Body of pancreas (tissue), 4 donors: Measurements from ENCODE around the gene UBXN10.

Source experiments
- CTCF ChIP-seq, 7 experiments: fragments of 450-650 bp in 4 of 7; fragments of 200-600 bp in 3 of 7; sonication (generic) in 3 of 7; IDR thresholded peaks; one replicate each; pipeline ENCODE4 v1.5.1; 2016 to 2019; ENCODE audit warnings: antibody characterized with exemption in 7 of 7
- POLR2A ChIP-seq, 3 donors: fragments of 450-650 bp; IDR thresholded peaks; one replicate each; pipeline ENCODE4 v1.6.1; 2016; ENCODE audit warnings: antibody characterized with exemption in 3 of 3, mild to moderate bottlenecking in 2 of 3

DNA sequence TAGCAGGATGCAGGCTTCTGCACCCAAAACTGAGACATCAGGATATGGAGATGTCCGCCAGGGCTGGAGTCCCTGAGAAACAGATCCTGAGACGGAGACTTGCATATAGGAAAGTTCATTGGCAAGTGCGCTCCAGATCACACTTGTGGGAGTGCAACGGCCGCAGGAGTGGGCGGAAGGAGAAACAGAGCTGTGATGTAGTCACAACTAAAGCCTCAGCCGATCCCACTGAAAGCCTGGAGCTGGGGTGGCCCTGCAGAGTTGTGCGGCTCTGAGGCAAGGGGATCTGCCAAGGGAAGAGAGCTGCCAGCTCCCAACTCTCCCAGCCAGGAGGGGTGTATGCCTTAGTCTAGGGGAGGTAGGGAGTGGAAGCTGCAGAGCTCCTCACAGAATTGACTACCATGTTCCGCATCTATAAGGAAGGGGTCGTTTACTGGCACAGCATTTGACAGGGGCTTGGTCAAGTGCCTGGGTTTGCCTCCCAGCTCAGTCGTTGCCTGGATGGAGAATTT is 42.5 kb downstream of the UBXN10 start:
- TF ChIP-seq CTCF (IDR thresholded peaks at IDR 0.05) (no peak), POLR2A (IDR thresholded peaks at IDR 0.05) (no peak)
